HuH-7.5 (cell line): ENCODE measurements around the gene GON4L.
"Not testable (repeated sequence)": the region's sequence is repeated elsewhere in the genome, so short reads cannot be mapped to it uniquely, and the experiment has no call there.

Experiments used
- DNase-seq: peaks from one replicate; pipeline ENCODE4 v3.0.0; 2011; ENCODE audit warnings: low spot score

Gene GON4L

DNA sequence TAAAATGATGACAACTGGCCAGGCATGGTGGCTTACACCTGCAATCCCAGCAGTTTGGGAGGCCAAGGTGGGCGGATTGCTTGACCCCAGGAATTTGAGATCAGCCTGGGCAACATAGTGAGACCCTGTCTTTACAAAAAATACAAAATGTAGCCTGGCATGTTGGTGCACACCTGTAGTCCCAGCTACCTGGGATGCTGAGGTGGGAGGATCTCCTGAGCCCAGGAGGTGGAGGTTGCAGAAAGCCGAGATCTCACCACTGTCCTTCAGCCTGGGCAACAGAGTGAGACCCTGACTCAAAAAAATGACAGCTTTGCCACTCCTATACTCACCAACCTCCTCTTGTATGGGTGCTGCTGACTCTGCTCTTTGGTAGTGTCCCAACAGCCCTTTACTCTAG lies 20.9 kb upstream of the GON4L start:
- no peak for DNase-seq

DNA sequence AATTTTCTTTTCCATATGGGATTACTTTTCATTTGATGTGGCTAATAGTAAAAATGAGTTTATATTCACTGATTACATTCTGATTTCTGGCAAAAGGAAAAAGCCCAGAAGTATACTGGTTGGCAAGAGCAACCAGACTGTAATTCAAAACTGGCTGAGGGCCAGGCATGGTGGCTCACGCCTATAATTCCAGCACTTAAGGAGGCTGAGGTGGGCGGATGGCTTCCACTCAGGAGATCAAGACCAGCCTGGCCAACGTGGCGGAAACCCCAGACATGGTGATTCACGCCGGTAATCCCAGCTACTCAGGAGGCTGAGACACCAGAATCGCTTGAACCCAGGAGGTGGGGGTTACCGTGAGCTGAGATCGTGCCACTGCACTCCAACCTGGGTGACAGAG lies 16.8 kb upstream of the GON4L start:
- DNase-seq: no peak

DNA sequence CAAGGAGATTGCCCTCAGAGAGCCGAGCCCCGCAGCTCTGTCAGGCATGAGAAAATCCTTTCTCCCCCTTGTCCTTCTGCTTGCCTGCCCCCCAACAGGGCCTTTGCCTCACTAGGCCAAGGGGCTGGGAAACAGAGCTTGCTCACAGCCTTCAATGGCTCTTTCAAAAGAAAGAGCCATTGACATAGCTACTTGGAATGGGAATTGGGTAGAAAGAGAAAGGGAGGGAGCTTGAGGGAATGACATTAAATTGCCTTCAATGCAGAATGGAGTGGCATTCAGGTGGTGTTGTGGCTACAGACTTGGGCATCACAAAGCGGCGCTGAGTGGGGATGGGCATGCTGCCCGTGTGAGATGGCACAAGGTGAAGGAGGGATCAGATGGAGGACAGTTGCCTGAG lies 15.5 kb upstream of the GON4L start:
- DNase-seq: no peak

DNA sequence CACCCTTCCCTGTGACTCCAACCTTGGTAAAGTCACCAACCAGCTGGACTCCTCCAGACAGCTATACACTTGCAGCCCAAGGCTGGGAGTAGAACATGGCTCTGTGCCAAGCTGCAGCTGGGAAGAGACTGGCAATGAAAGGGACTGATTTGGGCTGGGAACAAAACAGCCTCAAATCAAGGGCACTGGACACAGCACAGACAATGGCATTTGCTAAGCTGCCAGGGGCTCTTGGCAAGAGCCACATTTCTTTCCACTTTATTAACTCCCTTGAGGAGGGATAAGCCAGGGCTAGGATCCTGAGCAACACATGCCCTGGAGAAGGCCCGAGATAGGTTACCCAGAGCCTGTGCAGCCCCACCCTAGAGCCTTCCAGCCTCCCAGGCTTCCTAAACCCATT lies 14.4 kb upstream of the GON4L start:
- no peak for DNase-seq

DNA sequence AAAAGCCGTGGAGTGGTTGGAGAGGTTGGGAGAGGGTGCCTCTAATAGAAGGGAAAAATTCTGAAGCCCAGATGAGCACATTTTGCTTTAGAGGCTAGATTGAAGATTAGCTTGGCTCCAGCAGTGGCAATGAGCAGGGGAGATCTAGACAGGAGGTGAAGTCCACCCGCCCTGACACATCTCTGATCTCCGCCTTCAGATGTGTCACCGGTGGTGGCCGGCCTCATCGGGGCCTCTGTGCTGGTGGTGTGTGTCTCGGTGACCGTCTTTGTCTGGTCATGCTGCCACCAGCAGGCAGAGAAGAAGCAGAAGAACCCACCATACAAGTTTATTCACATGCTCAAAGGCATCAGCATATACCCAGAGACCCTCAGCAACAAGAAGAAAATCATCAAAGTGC lies 10.8 kb upstream of the GON4L start:
- DNase-seq: no peak

DNA sequence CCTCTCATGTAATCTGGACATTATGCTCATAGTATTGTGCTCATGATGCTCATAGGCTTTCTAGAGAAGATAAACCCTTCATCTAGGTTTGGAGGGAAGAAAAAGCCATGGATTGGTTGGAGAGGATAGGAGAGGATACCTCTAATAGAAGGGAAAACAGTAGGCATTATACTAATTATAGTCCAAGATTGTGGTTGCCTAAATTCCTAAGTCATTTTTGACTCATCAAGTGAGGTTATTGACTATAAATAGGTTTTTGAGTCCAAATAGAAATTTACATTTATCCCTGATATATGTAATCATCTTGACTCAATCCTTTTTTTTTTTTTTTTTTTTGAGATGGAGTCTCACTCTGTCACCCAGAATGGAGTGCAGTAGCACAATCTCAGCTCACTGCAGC lies 7.4 kb upstream of the GON4L start:
- DNase-seq: no peak

DNA sequence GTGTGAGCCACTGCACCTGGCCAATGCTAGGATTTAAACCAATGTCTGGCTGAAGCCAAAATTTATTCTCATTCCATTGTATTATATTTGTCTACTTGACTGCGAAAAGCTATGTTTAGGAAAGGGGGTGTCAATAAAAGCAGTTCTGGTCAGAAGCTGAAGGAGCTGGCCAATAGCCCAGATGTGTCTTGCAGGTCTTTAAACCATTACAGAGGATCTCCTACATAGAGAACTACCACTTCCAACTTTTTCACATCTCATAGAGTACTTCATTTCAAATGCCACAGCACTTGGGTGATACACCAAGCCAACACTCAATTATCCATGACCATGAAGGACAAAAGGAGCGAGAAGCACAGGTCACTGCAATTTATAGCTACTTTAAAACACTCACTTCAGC lies 4.9 kb upstream of the GON4L start:
- no peak for DNase-seq

DNA sequence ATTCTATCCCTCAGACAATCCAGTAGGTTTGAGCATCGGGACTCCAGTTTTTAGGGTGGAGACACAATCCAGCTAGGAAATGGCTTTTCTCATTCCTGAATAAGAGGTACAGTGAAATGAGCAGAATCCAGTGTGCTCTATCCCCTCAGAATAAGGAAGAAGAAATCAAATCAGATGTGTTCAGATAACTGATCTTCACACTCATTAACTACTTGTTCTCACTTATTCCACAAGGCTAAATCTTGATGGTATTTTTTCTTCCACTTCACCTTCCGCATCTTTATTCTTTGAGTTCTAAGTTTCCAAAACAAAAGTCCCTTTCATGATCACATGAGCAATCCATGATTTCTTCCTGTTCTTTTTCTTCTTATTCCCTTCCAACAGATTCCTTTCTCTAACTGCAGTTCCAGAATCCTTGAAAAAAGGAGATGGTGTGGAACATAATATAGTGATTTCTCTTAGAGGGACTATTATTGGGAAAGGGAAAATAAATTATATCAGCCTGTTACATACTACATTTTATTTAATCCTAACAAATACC lies 4.0 kb upstream of the GON4L start:
- DNase-seq: no peak

DNA sequence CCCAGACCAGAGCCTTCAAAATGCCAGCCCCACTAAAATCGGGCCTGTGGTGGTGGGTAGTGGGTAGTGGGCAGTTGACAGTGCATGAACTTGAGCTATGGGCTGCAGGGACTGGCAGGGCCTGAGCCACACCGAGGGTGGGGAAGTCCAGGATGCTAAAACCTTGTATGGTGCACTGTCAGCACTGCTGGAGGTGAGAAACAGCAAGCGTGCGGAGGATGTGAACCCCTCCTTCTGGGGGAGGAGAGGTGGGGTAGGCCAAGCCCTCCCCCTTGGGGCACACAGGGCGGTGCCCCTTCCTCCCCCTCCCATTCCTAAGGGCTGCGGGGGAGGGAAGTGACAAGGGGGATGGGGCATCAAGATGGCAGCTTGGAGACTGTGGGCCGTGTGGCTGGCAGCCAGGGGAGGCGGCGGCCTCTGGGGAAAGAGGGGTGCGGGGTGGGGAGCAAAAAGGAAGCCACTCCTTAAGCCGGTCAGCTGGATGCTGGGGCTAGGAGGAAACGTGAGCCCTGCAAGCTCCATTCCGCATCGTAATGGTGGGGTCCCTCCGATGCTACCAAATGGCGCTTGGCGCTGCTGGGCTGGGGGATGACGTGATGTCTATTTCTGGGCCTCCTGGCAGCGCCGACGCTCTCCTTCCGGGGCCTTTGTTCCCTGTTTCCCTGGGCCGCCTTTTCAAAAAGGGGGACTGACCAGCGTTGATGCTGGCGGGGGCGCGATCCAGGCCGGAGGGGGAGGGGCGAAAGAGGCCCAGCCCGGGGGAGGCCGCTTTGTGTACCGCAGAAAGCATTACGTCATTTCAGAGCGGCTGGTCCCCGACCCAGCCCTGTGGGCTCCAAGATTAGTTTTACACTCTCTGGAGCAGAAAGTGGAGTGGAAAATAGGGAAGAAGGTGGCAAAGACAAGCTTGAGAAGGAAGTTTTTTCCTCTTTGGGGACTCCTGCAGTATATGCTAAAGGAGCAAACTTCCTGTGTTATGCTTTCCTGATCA lies 3.2 kb upstream of the GON4L start:
- DNase-seq: peak; percentile 66

DNA sequence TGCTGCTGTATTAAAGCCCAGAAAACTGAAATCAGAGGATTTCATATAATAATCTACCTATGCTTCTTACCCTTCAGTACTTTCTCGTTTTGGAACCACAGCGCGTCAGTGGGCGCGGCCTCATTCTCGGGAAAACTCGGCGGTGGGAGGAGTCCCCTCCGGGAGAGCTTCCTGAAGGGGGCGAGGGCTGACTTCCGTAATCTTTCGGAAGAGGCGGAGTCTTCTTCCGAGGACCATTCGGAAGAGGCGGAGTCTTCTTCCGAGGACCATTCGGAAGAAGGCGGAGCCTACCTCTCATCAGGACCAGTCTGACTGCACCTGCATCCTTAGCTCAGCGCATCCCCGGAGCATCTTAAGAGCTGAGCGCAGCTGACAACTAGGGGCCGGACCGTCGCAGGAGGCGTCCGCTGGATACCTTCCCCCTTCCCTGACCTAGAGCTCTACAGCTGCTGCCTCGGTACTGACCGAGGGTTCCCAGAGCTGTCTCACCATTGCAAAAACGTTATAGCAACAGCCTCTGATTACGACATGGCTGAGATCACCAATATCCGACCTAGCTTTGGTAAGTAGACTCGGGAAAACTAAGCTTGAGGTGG lies 2.3 kb upstream of the GON4L start, which contains the start of gene SYT11:
Gene SYT11, plus strand, starts transcription at position 334 of the 596 bp plus-strand sequence. Its CDS starts 195 bp downstream, at position 529.
- peak; percentile 82 for DNase-seq

DNA sequence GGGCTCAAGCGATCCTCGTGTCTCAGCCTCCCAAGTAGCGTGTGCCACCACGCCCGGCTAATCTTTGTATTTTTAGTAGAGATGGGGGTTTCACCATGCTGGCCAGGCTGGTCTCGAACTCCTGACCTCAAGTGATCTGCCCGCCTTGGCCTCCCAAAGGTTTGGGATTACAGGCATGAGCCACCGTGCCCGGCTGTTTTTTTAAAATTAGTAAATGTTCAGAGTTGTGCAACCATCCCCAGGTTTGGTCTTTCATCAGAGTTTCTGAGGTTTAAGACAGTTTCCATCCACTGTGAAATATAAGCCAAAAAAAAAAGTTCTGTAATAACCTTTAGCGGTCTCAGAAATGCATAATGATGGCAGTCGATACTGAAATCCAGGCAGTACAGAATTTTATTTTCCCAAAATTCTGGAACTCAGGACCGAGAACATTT lies 1.8 kb upstream of the GON4L start:
- peak; percentile 28 for DNase-seq

DNA sequence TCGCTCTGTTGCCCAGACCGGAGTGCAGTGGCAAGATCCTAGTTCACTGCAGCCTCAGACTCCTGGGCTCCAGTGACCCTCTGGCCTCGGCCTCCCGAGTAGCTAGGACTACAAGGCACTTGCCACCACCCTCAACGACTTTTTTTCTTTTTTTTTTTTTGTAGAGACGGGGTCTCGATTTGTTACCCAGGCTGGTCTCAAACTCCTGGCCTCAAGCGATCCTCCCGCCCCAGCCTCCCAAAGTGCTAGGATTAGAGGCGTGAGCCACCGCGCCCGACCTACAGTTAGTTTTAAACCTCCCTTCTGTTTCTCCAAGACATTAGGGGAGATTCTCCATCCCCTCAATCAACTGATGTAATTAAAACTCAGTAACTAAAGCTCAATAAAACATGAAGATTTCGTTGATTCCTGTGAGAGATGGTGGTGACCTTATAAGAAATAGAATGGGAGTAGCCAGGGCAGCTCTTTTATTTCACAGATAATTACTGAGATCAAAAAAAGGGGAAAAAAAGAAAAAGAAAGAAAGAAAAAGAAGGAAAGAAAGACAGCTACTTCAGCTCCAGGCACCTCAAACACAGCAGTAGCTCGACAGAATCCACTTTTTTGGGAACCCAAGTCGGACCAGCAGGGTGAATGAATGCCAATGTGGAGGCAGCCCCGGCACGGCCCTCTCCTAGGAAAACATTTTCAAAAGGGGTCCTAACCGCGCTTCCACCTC lies 598 bp downstream of the GON4L start:
- DNase-seq: no peak

DNA sequence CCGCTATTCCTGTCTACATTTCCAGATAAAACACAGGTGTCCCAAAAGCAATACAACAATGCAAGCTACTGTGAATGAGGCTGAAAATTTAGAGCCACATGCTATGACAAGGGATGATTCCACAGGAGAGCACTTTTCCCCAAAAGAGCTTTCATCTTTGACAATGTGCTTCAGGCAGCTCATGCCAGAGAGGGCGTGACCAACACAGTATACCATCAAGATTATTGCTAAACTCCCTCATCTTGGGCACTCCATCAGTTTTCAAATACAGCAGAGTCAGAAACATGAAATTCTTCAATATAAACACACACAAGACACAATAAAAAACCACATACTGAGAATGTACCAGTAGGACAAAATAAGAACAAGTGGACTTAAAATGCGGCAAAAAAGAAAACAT lies 6.7 kb downstream of the GON4L start:
- no peak for DNase-seq

DNA sequence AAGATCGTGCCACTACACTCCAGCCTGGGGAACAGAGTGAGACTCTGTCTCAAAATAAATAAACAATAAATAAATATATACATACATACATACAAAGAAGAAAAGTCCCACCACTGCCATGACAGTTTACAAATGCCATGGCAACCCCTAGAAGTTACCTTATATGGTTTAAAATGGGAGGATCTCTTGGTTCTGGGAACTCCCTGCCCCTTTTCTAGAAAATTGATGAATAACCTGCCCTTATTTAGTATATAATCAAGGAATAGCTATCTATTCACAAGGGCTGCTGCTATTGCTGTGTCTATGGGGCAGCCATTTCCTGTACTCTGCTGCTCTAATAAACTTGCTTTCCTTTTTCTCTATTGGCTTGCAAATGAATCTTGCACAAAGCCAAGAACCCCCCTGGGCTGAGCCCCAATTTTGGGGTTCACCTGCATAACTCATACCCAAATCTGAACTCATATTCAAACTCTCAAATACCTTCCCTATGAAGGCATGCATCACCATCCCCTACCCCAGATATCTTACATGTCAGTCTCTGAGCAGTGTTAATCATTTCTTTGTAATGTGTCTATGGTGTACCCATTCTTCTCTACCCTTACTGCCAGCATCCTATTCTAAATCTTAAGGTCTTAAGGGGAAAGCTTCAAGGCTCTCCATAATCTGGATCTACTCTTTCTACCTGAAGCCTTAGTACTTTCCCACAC lies 9.0 kb downstream of the GON4L start:
- no peak for DNase-seq

DNA sequence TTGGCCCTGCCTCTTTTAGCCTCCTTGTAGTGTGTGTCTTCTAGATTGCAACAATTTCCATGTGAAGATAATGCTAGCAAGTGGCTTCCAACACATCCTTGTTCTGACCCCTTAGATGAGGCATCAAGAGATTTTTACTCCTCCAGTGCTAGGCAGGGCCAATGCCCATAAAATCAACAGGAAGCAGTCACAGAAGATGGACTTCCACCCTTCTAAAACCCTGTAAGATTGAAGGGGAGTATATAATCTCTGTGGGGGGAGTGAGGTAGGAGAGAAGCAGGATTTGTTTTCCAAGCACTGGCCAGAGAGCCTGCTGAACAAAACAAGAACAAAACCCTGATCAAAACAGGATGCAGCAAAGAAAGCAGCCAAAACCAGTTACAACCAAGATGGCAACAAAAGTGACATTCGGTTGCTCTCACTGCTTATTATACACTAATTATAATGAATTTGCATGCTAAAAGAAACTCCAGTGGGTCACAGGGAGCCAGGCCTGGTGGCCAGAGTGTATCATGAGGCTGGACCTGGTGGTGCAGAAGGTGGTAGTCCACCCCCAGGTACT lies 12.1 kb downstream of the GON4L start:
- no peak for DNase-seq

DNA sequence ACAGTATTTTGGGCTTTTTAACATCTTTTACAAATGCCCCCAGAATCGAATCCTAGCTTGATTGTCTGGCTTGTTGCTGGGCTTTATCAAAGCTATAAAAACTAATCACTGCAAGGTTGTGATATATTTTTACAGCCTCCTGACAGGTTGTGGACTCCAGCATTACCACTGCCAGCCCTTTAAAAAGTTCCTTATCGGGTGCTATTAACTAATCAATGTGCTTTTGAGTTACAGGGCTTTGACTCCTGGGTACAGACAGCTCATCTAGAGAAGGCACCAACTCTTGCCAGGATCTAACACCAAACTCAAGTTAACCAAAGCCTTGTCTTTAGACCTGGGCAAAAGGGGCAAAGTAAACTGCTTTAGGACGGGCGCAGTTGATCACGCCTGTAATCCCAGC lies 16.6 kb downstream of the GON4L start:
- DNase-seq: no peak

DNA sequence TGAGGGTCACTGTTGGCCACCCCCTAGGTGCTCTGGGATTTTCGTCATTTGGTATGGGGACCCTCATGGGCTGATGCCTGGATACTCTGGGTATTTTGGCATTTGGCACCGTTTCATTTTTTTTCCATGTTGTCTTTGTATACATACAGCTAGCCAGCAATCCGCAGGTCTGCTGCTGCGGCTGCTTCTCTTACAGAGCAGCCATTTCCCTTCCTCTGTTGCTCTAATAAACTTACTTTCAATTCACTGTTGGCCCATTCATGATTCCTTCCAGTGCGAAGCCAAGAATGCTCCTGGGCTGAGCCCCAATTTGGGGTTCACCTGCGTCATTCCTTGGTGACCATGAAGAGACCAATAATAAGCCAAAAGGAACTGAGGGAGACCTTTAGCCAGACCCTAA lies 21.5 kb downstream of the GON4L start:
- no peak for DNase-seq

DNA sequence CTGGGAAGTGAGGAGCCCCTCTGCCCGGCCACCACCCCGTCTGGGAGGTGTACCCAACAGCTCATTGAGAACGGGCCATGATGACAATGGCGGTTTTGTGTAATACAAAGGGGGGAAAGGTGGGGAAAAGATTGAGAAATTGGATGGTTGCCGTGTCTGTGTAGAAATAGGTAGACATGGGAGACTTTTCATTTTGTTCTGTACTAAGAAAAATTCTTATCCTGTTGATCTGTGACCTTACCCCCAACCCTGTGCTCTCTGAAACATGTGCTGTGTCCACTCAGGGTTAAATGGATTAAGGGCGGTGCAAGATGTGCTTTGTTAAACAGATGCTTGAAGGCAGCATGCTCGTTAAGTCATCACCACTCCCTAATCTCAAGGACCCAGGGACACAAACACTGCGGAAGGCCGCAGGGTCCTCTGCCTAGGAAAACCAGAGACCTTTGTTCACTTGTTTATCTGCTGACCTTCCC lies 22.1 kb downstream of the GON4L start:
- DNase-seq: not testable (repeated sequence)

DNA sequence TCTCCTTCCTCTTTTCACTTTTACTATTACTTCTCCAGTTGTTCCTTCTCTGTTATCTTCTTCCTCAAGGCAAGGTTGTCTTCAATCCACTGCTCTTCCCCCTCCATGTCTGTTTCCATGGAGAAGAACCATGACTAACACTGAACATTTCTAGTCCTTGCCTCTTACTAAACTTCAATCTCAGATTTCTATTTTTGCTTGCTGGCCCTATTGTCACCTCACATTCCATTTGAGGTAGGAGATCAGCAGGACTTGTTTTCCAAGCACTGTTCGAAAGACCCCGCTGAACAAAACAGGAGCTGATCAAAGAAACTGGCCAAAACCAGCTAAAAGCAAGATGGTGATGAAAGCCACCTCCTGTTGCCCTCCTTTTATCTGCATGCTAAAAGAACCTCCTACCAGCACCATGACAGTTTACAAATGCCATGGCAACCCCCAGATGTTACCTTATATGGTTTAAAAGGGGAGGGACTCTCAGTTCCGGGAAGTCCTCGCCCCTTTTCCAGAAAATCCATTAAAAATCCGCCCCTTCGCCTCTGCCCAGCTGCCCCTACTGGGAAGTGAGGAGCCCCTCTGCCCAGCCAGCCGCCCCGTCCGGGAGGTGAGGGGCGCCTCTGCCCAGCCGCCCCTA lies 22.6 kb downstream of the GON4L start:
- DNase-seq: no peak

DNA sequence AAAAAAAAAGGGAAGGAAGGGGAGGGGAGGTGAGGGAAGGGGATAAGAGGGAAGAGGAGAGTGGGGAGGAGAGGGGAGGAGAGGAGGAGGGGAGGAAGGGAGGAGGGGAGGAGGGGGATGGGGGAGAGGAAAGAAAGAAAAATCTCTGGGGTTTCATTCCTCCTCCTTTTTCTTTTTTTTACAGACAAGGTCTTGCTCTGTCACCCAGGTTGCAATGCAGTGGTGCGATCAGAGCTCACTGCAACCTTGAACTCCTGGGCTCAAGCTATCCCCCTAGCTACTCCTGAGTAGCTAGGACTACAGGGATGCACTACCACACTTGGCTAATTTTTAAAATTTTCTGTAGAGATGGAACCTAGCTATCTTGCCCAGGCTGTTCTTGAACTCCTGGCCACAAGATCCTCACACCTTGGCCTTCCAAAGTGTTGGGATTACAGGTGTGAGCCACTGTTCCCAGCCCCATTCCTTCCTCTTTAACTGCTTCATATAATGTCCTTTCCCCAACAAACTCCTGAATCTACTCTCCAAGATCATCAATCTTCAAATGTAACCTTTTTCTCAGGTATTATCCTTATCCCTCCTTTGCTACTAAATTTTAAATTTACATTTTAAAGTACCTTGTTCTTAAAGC lies 23.2 kb downstream of the GON4L start:
- no peak for DNase-seq
